Esophagus muscularis mucosa (tissue), 3 donors: Measurements from ENCODE around the gene SPATA31A5.
"Not testable (repeated sequence)": the region's sequence is repeated elsewhere in the genome, so short reads cannot be mapped to it uniquely, and the experiment has no call there.

Experiments
- CTCF ChIP-seq, 3 experiments: fragments of 200-600 bp in 2 of 3; fragments of 450-650 bp in 1 of 3; sonication (generic) in 2 of 3; IDR thresholded peaks; one replicate each; pipeline ENCODE4 v1.5.1; 2017 to 2019; ENCODE audit warnings: antibody characterized with exemption in 3 of 3, mild to moderate bottlenecking in 2 of 3, moderate library complexity in 1 of 3
- POLR2AphosphoS5 ChIP-seq, 2 donors: sonication (generic); formaldehyde crosslinking; IDR thresholded peaks; one replicate each; pipeline ENCODE4 v1.6.1; 2017; ENCODE audit warnings: antibody characterized with exemption in 2 of 2

- TF ChIP-seq CTCF, POLR2AphosphoS5 (IDR thresholded peaks at IDR 0.05): not testable (repeated sequence)
Measured at GRCh38 chr9:60962990-60963350, 48.8 kb downstream of the SPATA31A5 start.
